HG03460 (cell line): ENCODE results near the gene KAT2B.
A peak's percentile ranks its signal among the peaks of the same experiment; 100 is the strongest.

Experiments
- ATAC-seq: cut with Tn5 transposase; IDR thresholded peaks from one replicate; pipeline ENCODE4 v1.9.1; 2021; ENCODE audit not compliant: unreplicated experiment

Gene KAT2B

GRCh38 chr3:20064796-20065564 is 24.7 kb downstream of the KAT2B start:
- no peak for ATAC-seq

GRCh38 chr3:20066079-20066478 is 25.8 kb downstream of the KAT2B start:
- no peak for ATAC-seq

- ATAC-seq = no peak
Observed at GRCh38 chr3:20066850-20067617, 26.8 kb downstream of the KAT2B start.

GRCh38 chr3:20068512-20069177 is 28.4 kb downstream of the KAT2B start:
- no peak for ATAC-seq

- no peak for ATAC-seq
Observed at GRCh38 chr3:20069178-20069532, 28.9 kb downstream of the KAT2B start.

- ATAC-seq = no peak
Observed at GRCh38 chr3:20071175-20071574, 30.9 kb downstream of the KAT2B start.

GRCh38 chr3:20072422-20072821 is 32.2 kb downstream of the KAT2B start:
- no peak for ATAC-seq

GRCh38 chr3:20073068-20073467 is 32.8 kb downstream of the KAT2B start:
- no peak for ATAC-seq

GRCh38 chr3:20073683-20074082 is 33.4 kb downstream of the KAT2B start:
- no peak for ATAC-seq

- no peak for ATAC-seq
Observed at GRCh38 chr3:20074226-20075063, 34.2 kb downstream of the KAT2B start.

- ATAC-seq = no peak
Observed at GRCh38 chr3:20075197-20075596, 35.0 kb downstream of the KAT2B start.

GRCh38 chr3:20076296-20076997 is 36.2 kb downstream of the KAT2B start:
- ATAC-seq = no peak

GRCh38 chr3:20077068-20077467 is 36.8 kb downstream of the KAT2B start:
- ATAC-seq = no peak

GRCh38 chr3:20078194-20078714 is 38.0 kb downstream of the KAT2B start:
- no peak for ATAC-seq

- no peak for ATAC-seq
Observed at GRCh38 chr3:20079621-20080020, 39.4 kb downstream of the KAT2B start.

GRCh38 chr3:20080956-20081554 is 40.8 kb downstream of the KAT2B start:
- peak; percentile 98 for ATAC-seq

- no peak for ATAC-seq
Observed at GRCh38 chr3:20083253-20083652, 43.0 kb downstream of the KAT2B start.

- ATAC-seq = no peak
Observed at GRCh38 chr3:20083953-20084352, 43.7 kb downstream of the KAT2B start.

- no peak for ATAC-seq
Observed at GRCh38 chr3:20091331-20092047, 51.2 kb downstream of the KAT2B start.
